Measurements from ENCODE around the gene MPPED2.

DNA sequence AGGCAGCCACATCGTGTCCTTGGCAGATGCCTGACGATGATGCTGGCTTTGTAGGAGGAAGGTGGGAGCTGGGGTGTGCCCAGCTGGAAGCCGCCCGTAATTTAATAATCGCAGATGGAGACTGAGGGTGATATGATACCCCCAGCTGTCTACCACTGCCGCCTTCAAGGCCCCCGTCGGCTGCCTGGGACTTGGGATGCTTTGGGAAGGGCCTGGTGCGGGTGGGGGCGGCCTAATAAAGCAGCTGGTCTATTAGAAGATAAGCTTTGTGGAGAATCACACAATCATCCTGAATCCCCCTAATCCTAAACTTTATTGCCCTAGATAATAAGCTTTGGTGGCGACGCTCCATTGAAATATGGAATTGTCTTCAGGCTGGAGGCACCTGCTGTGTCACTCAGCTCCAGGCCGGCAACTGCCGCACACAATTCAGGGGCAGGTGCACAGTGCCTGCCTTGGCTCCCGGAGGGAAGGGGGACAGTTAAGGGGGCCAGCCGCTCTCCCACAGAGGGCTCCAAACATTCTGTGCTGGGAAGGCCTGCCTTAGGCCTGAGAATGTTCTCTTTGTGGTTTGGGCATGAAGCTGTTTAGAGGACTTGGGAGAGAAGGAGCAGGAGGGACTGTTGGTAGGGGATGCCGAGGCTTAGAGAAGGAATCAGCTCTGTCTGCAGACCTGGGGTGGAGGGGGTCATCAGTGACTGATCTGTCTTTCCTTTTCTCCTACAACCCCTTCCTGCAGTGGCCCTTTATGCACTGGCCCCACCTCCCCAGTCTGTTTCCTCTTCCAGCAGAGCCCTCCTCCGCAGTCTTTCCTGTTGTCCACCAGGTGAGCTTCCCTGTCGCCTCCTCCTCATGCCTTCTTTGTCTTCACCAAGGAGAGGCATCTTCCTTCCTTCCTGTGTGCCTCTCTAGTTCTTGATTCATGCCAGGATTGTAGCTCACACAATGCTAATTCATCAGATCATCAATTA, 198.0 kb downstream of the MPPED2 start:
- TF ChIP-seq ELK1 (IDR thresholded peaks at IDR 0.05; ENCODE audit: low read depth, low read length) (no peak), CTCF (IDR thresholded peaks at IDR 0.05 in 2 of 3, conservative IDR thresholded peaks at IDR 0.05 in 1 of 3; ENCODE audit: control insufficient read depth in 2 of 3, extremely low read depth in 1 of 3, insufficient read depth in 1 of 3, low read depth in 3 of 3, low read length in 3 of 3) (no peak), CREB1 (IDR thresholded peaks at IDR 0.05; ENCODE audit: low read depth) (no peak), BCL11A (IDR thresholded peaks at IDR 0.05; ENCODE audit: low read depth, low read length) (no peak), MTA2 (IDR thresholded peaks at IDR 0.05; ENCODE audit: low read depth) (no peak), FOS (IDR thresholded peaks at IDR 0.05; ENCODE audit: borderline replicate concordance, extremely low read depth, insufficient read length) (no peak), FOXM1 (IDR thresholded peaks at IDR 0.05; ENCODE audit: low read depth, low read length) (no peak), EP300 (IDR thresholded peaks at IDR 0.05; ENCODE audit: borderline replicate concordance in 1 of 2, control insufficient read depth in 1 of 2, low read depth in 2 of 2, low read length in 2 of 2) (no peak), RAD21 (IDR thresholded peaks at IDR 0.05; ENCODE audit: insufficient read depth, low read depth, low read length) (no peak), TAF1 (IDR thresholded peaks at IDR 0.05; ENCODE audit: borderline replicate concordance, low read depth, low read length) (no peak), POLR2AphosphoS5 (IDR thresholded peaks at IDR 0.05; ENCODE audit: low read length) (no peak), RCOR1 (conservative IDR thresholded peaks at IDR 0.05; ENCODE audit: low read depth, low read length) (no peak), HCFC1 (IDR thresholded peaks at IDR 0.05; ENCODE audit: low read length) (no peak), ZNF274 (IDR thresholded peaks at IDR 0.05; ENCODE audit: insufficient read depth, insufficient read length) (no peak)

Measured in GM12878 (cell line).